ENCODE data around the gene PARD6G. TPM values are rescaled to one million over a fixed set of nuclear protein-coding genes. Genes with fewer than 3 reads are reported as not detected.

The PARD6G gene
- total and polyA plus RNA-seq, 10 of the 15 experiments (the other 5 are each of a cell fraction or from before 2014, with no cell fraction given) = 0.20 to 2.0 (median 0.60) TPM

DNA sequence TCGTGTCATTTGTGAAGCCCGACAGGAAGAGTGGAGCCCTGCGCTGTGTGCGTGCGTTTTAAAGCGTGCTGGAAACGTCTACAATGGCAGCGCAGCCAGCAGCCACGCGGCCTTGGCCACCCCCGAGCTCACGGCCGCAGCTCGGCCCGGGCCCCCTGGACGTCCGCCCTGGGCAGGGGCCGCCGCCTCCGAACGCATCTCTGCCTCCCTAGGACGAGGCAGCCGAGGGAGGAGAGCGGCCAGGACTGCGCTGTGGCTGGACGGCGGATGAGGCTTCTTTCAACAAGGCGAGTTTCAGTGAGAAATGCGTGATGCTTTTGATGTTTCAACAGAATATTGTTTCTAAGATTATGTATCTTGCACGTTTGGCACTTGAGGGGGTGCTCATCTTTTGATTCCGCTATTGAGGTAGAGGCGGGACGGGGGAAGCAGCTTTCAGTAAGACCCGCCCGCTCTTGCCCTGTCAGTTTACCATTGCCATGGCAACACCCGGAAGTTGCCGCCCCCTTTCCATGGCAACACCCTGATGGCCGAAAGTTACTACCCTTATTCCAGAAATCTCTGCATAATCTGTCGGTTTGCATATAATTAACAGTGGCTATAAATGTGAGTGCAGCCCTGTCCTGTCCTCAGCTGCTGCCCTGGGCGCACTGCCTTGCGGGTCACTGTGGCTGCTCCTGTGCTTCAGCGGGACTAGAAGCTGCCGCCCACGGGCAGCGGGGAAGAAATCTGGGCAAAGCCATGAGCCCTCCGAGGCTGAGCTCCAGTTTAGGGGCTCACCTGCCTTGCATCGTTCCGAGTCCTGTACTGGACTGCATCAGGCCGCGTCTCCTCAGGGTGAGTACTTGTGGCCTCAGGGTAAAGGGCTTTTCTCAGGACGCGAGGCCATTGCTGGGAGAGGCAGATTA is 99.6 kb downstream of the PARD6G start:
- CTCF ChIA-PET = interaction anchor here (0.8 to 1.8 kb wide), 4 partner anchors 11 to 163 kb away, joined by 3 to 6 read pairs (median 4); no protein-coding TSS in a partner anchor
- Histone ChIP-seq H3K27ac (ENCODE audit: control insufficient read depth, insufficient read depth) (no peak overlapping the region), H3K4me2 (ENCODE audit: control insufficient read depth, insufficient read depth) (peak overlapping the region; percentile 61), H3K27me3 (replicated peaks in 1 of 2; ENCODE audit: control insufficient read depth in 2 of 2, insufficient read depth in 2 of 2, low read length in 1 of 2) (no peaks in the 10 kb centered on the region), H3K36me3 (ENCODE audit: control insufficient read depth in 2 of 2, insufficient read depth in 2 of 2, low read length in 1 of 2) (no peaks in the 10 kb centered on the region), H3K9ac (ENCODE audit: control insufficient read depth, insufficient read depth, low read length) (peak overlapping the region; percentile 31; the same call in 1 of the 2 replicates), H3K79me2 (ENCODE audit: control insufficient read depth, insufficient read depth, low read length) (no peaks in the 10 kb centered on the region; the same call in 1 of the 2 replicates), H3K4me3 (peak overlapping the region; percentile 72), H2AFZ (ENCODE audit: control insufficient read depth, low read depth, low read length) (peak overlapping the region; percentile 62), H3K4me1 (ENCODE audit: control insufficient read depth, insufficient read depth, low read length) (peaks cover 5% of the 10 kb centered on the region), H4K20me1 (ENCODE audit: control insufficient read depth, insufficient read depth) (no peaks in the 10 kb centered on the region), H3K9me3 (replicated peaks; ENCODE audit: control insufficient read depth, insufficient read depth, low read length) (no peaks in the 10 kb centered on the region)
- RAD21 ChIA-PET (ENCODE audit: unreplicated experiment) = interaction anchor here (0.9 to 1.5 kb wide), 2 partner anchors 113 to 184 kb away, joined by 3 to 4 read pairs; no protein-coding TSS in a partner anchor
- SMC1A ChIA-PET (ENCODE audit: uncharacterized antibody, unreplicated experiment) = interaction anchor here (1.0 to 1.9 kb wide), 3 partner anchors 19 to 39 kb away, joined by 3 to 4 read pairs (median 3); partner anchors contain the start of gene ADNP2
- POLR2A ChIA-PET = interaction anchor here (1.0 kb wide), 1 partner anchor 184 kb away, joined by 3 read pairs; no protein-coding TSS in a partner anchor
- DNase-seq (ENCODE audit: low read depth, low spot score) (peak; percentile 60), FAIRE-seq (peak; percentile 62), ATAC-seq (peak; percentile 96)
- intact Hi-C loops (cut with micrococcal nuclease; ENCODE audit: unreplicated experiment) = loop anchor here (2.0 to 10.0 kb wide), 3 partner anchors 35 to 463 kb away; partner anchors contain the start of gene RBFA
- in situ Hi-C loops (cut with MboI) = no loop called here
- WGBS (ENCODE audit: insufficient coverage, insufficient replicate concordance, low lambda C conversion rate, missing lambda C conversion rate) = 48% methylated on average over 52 of the region's 52 CpGs
- BruUV-seq (replicated peaks) = no TSS peak
- peak; percentile 56 for TF ChIP-seq SP1 (IDR thresholded peaks at IDR 0.05; ENCODE audit: low read depth, low read length)
- TF ChIP-seq ZNF217 (IDR thresholded peaks at IDR 0.05) = no peak
- no peak for TF ChIP-seq ZZZ3 (IDR thresholded peaks at IDR 0.05; ENCODE audit: control insufficient read depth, insufficient read length, low read depth)
- TF ChIP-seq, protein P1, sequence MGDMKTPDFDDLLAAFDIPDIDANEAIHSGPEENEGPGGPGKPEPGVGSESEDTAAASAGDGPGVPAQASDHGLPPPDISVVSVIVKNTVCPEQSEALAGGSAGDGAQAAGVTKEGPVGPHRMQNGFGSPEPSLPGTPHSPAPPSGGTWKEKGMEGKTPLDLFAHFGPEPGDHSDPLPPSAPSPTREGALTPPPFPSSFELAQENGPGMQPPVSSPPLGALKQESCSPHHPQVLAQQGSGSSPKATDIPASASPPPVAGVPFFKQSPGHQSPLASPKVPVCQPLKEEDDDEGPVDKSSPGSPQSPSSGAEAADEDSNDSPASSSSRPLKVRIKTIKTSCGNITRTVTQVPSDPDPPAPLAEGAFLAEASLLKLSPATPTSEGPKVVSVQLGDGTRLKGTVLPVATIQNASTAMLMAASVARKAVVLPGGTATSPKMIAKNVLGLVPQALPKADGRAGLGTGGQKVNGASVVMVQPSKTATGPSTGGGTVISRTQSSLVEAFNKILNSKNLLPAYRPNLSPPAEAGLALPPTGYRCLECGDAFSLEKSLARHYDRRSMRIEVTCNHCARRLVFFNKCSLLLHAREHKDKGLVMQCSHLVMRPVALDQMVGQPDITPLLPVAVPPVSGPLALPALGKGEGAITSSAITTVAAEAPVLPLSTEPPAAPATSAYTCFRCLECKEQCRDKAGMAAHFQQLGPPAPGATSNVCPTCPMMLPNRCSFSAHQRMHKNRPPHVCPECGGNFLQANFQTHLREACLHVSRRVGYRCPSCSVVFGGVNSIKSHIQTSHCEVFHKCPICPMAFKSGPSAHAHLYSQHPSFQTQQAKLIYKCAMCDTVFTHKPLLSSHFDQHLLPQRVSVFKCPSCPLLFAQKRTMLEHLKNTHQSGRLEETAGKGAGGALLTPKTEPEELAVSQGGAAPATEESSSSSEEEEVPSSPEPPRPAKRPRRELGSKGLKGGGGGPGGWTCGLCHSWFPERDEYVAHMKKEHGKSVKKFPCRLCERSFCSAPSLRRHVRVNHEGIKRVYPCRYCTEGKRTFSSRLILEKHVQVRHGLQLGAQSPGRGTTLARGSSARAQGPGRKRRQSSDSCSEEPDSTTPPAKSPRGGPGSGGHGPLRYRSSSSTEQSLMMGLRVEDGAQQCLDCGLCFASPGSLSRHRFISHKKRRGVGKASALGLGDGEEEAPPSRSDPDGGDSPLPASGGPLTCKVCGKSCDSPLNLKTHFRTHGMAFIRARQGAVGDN (IDR thresholded peaks at IDR 0.05) = peak; percentile 72
- TF ChIP-seq MXI1 (IDR thresholded peaks at IDR 0.05; ENCODE audit: low read depth, low read length) = peak; percentile 98
- TF ChIP-seq, protein P2, sequence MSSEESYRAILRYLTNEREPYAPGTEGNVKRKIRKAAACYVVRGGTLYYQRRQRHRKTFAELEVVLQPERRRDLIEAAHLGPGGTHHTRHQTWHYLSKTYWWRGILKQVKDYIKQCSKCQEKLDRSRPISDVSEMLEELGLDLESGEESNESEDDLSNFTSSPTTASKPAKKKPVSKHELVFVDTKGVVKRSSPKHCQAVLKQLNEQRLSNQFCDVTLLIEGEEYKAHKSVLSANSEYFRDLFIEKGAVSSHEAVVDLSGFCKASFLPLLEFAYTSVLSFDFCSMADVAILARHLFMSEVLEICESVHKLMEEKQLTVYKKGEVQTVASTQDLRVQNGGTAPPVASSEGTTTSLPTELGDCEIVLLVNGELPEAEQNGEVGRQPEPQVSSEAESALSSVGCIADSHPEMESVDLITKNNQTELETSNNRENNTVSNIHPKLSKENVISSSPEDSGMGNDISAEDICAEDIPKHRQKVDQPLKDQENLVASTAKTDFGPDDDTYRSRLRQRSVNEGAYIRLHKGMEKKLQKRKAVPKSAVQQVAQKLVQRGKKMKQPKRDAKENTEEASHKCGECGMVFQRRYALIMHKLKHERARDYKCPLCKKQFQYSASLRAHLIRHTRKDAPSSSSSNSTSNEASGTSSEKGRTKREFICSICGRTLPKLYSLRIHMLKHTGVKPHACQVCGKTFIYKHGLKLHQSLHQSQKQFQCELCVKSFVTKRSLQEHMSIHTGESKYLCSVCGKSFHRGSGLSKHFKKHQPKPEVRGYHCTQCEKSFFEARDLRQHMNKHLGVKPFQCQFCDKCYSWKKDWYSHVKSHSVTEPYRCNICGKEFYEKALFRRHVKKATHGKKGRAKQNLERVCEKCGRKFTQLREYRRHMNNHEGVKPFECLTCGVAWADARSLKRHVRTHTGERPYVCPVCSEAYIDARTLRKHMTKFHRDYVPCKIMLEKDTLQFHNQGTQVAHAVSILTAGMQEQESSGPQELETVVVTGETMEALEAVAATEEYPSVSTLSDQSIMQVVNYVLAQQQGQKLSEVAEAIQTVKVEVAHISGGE (CRISPR knock-in tag; IDR thresholded peaks at IDR 0.05) = no peak
- TF ChIP-seq ZBED1 (IDR thresholded peaks at IDR 0.05; ENCODE audit: borderline replicate concordance) = no peak
- TF ChIP-seq, protein P3, sequence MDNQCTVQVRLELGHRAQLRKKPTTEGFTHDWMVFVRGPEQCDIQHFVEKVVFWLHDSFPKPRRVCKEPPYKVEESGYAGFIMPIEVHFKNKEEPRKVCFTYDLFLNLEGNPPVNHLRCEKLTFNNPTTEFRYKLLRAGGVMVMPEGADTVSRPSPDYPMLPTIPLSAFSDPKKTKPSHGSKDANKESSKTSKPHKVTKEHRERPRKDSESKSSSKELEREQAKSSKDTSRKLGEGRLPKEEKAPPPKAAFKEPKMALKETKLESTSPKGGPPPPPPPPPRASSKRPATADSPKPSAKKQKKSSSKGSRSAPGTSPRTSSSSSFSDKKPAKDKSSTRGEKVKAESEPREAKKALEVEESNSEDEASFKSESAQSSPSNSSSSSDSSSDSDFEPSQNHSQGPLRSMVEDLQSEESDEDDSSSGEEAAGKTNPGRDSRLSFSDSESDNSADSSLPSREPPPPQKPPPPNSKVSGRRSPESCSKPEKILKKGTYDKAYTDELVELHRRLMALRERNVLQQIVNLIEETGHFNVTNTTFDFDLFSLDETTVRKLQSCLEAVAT (IDR thresholded peaks at IDR 0.05) = 0 out of 2 replicates have a peak, but pooled peaks have one; percentile 60
- TF ChIP-seq, protein P4, sequence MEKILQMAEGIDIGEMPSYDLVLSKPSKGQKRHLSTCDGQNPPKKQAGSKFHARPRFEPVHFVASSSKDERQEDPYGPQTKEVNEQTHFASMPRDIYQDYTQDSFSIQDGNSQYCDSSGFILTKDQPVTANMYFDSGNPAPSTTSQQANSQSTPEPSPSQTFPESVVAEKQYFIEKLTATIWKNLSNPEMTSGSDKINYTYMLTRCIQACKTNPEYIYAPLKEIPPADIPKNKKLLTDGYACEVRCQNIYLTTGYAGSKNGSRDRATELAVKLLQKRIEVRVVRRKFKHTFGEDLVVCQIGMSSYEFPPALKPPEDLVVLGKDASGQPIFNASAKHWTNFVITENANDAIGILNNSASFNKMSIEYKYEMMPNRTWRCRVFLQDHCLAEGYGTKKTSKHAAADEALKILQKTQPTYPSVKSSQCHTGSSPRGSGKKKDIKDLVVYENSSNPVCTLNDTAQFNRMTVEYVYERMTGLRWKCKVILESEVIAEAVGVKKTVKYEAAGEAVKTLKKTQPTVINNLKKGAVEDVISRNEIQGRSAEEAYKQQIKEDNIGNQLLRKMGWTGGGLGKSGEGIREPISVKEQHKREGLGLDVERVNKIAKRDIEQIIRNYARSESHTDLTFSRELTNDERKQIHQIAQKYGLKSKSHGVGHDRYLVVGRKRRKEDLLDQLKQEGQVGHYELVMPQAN (conservative IDR thresholded peaks at IDR 0.05) = no peak

All from GM12878 (cell line).